H1 (cell line): ENCODE results near the gene AQP11. TPM values are rescaled to one million over a fixed set of nuclear protein-coding genes. Genes with fewer than 3 reads are reported as not detected.

Experiments used
- CTCF ChIA-PET: fragments of 300-600 bp; sonication (Branson Sonifier 250); formaldehyde crosslinking; loops from one replicate; lab custom pipeline; 2021; ENCODE audit not compliant: partially characterized antibody; lab: Charles Lee
- POLR2A ChIA-PET: fragments of 300-600 bp; sonication (Branson Sonifier 250); formaldehyde crosslinking; loops from one replicate; lab custom pipeline; 2021; ENCODE audit warnings: inconsistent platforms; ENCODE audit not compliant: partially characterized antibody; lab: Charles Lee
- DNase-seq, 2 experiments: peaks; one replicate each; pipeline versions ENCODE4 v3.0.0 to v3.0.0-alpha.2; 2010 to 2022; ENCODE audit warnings: low spot score in 2 of 2, low read depth in 1 of 2, mixed read lengths in 1 of 2
- FAIRE-seq: peaks from 2 replicates; lab custom pipeline; 2011; peaks lifted over from hg19 to GRCh38; lab: Jason Lieb, UNC
- H2AFZ ChIP-seq: 2 replicates; pipeline ENCODE4 v1.8.1; 2012; ENCODE audit warnings: low read length, inconsistent platforms
- H2AK5ac ChIP-seq: 2 replicates; pipeline ENCODE4 v1.6.1; 2013; ENCODE audit warnings: low read depth, low read length
- H2BK120ac ChIP-seq: replicated peaks from 2 replicates; pipeline ENCODE3; 2013; ENCODE audit warnings: low read depth, low read length, inconsistent platforms
- H2BK12ac ChIP-seq: 2 replicates; pipeline ENCODE4 v1.6.1; 2013; ENCODE audit warnings: low read depth, low read length
- H2BK15ac ChIP-seq: 2 replicates; pipeline ENCODE4 v1.6.1; 2013; ENCODE audit warnings: low read length
- H2BK20ac ChIP-seq: 2 replicates; pipeline ENCODE4 v1.6.1; 2013; ENCODE audit warnings: low read length
- H2BK5ac ChIP-seq: 2 replicates; pipeline ENCODE4 v1.6.1; 2013; ENCODE audit warnings: low read depth, low read length
- H3K14ac ChIP-seq: 2 replicates; pipeline ENCODE4 v1.6.1; 2013; ENCODE audit warnings: inconsistent platforms; ENCODE audit not compliant: insufficient read length
- H3K18ac ChIP-seq: 2 replicates; pipeline ENCODE4 v1.6.1; 2013; ENCODE audit warnings: low read length; ENCODE audit errors: extremely low read depth
- H3K23ac ChIP-seq: 2 replicates; pipeline ENCODE4 v1.6.1; 2013; ENCODE audit warnings: inconsistent platforms; ENCODE audit not compliant: insufficient read length
- H3K23me2 ChIP-seq: 2 replicates; pipeline ENCODE4 v1.6.1; 2013; ENCODE audit warnings: low read depth, low read length
- H3K27ac ChIP-seq: 2 replicates; pipeline ENCODE4 v1.6.1; 2011; ENCODE audit warnings: low read depth, low read length, inconsistent platforms
- H3K27me3 ChIP-seq, 4 experiments: replicated peaks in 1 of 4; 1 replicate in 1 of 4; 2 replicates in 3 of 4; pipeline versions ENCODE4 v1.6.1 to v1.8.1; 2011 to 2013; ENCODE audit warnings: low read length in 3 of 4, mild to moderate bottlenecking in 3 of 4, inconsistent platforms in 2 of 4, mixed read lengths in 2 of 4, moderate library complexity in 1 of 4; ENCODE audit not compliant: control insufficient read depth in 3 of 4, insufficient read depth in 3 of 4; ENCODE audit errors: extremely low read depth in 1 of 4
- H3K36me3 ChIP-seq, 4 experiments: 2 replicates each; pipeline versions ENCODE4 v1.6.1 to v1.8.1; 2011 to 2013; ENCODE audit warnings: mild to moderate bottlenecking in 4 of 4, low read length in 3 of 4, moderate library complexity in 2 of 4, control low read depth in 1 of 4, inconsistent platforms in 1 of 4; ENCODE audit not compliant: insufficient read depth in 4 of 4, control insufficient read depth in 2 of 4
- H3K4ac ChIP-seq: replicated peaks from 2 replicates; pipeline ENCODE3; 2013; ENCODE audit warnings: low read length, low read depth, mixed read lengths, inconsistent platforms; ENCODE audit not compliant: insufficient read length
- H3K4me1 ChIP-seq, 4 experiments: replicated peaks in 1 of 4; 1 replicate in 1 of 4; 2 replicates in 3 of 4; pipeline versions ENCODE4 v1.6.1 to v1.8.1; 2011 to 2013; ENCODE audit warnings: low read length in 3 of 4, inconsistent platforms in 2 of 4, mixed read lengths in 1 of 4; ENCODE audit not compliant: insufficient read depth in 4 of 4, control insufficient read depth in 3 of 4
- H3K4me2 ChIP-seq, 2 experiments: 2 replicates each; pipeline versions ENCODE4 v1.6.1 to v1.8.1; 2011 to 2013; ENCODE audit warnings: low read depth in 2 of 2, low read length in 2 of 2, control low read depth in 1 of 2, inconsistent platforms in 1 of 2, mild to moderate bottlenecking in 1 of 2; ENCODE audit not compliant: insufficient read depth in 1 of 2
- H3K4me3 ChIP-seq, 4 experiments: fragments of 200-600, 300-600 bp in 1 of 4; sonication (generic), shearing (Covaris generic), sonication (Bioruptor Twin) in 1 of 4; 2 replicates each; pipeline versions ENCODE4 v1.5.1 to v1.8.1; 2011 to 2016; ENCODE audit warnings: low read length in 4 of 4, low read depth in 3 of 4, control low read depth in 2 of 4, inconsistent platforms in 2 of 4, mild to moderate bottlenecking in 2 of 4, mixed read lengths in 1 of 4, moderate library complexity in 1 of 4; ENCODE audit not compliant: insufficient read depth in 2 of 4; ENCODE audit errors: extremely low read depth in 1 of 4
- H3K56ac ChIP-seq: replicated peaks from 2 replicates; pipeline ENCODE3; 2013; ENCODE audit warnings: low read depth, mild to moderate bottlenecking, mixed read lengths, low read length, inconsistent platforms; ENCODE audit not compliant: insufficient read length
- H3K79me1 ChIP-seq: 2 replicates; pipeline ENCODE4 v1.6.1; 2013; ENCODE audit warnings: low read depth, low read length, control low read depth
- H3K79me2 ChIP-seq, 2 experiments: 2 replicates each; pipeline versions ENCODE4 v1.6.1 to v1.8.1; 2012 to 2013; ENCODE audit warnings: low read length in 2 of 2, mild to moderate bottlenecking in 2 of 2, inconsistent platforms in 1 of 2; ENCODE audit not compliant: insufficient read depth in 2 of 2, control insufficient read depth in 1 of 2
- H3K9ac ChIP-seq, 4 experiments: replicated peaks in 1 of 4; 1 replicate in 1 of 4; 2 replicates in 3 of 4; pipeline versions ENCODE4 v1.6.1 to v1.8.1; 2011 to 2013; ENCODE audit warnings: low read depth in 3 of 4, low read length in 3 of 4, control low read depth in 2 of 4, mild to moderate bottlenecking in 2 of 4, moderate library complexity in 2 of 4, inconsistent platforms in 1 of 4; ENCODE audit errors: extremely low read depth in 1 of 4
- H3K9me3 ChIP-seq, 2 experiments: 2 replicates each; pipeline versions ENCODE4 v1.6.1 to v1.8.1; 2012 to 2013; ENCODE audit warnings: mild to moderate bottlenecking in 2 of 2, moderate library complexity in 2 of 2, control low read depth in 1 of 2, inconsistent platforms in 1 of 2, low read depth in 1 of 2, low read length in 1 of 2, mixed read lengths in 1 of 2; ENCODE audit not compliant: insufficient read depth in 2 of 2
- H4K20me1 ChIP-seq, 2 experiments: replicated peaks in 1 of 2; 2 replicates each; pipeline versions ENCODE3 to v1.8.1; 2011 to 2013; ENCODE audit warnings: inconsistent platforms in 2 of 2, low read length in 2 of 2, mild to moderate bottlenecking in 1 of 2; ENCODE audit not compliant: insufficient read depth in 2 of 2, control insufficient read depth in 1 of 2
- H4K5ac ChIP-seq: 2 replicates; pipeline ENCODE4 v1.6.1; 2013; ENCODE audit warnings: low read length, low read depth, mixed read lengths, inconsistent platforms; ENCODE audit not compliant: insufficient read length
- H4K8ac ChIP-seq: 2 replicates; pipeline ENCODE4 v1.8.0; 2013; ENCODE audit warnings: mild to moderate bottlenecking, moderate library complexity, low read length, inconsistent platforms; ENCODE audit not compliant: insufficient read depth; ENCODE audit errors: extremely low read depth
- H4K91ac ChIP-seq: replicated peaks from 2 replicates; pipeline ENCODE3; 2013; ENCODE audit warnings: low read length, mixed read lengths, inconsistent platforms; ENCODE audit not compliant: insufficient read length
- BCL11A ChIP-seq, 2 experiments: IDR thresholded peaks; one replicate each; pipeline ENCODE4 v1.6.1; 2011; ENCODE audit warnings: low read depth in 2 of 2, low read length in 2 of 2, mild to moderate bottlenecking in 2 of 2
- KDM1A ChIP-seq: fragments of 200-600, 300-600 bp; sonication (generic); IDR thresholded peaks from 2 replicates; pipeline ENCODE4 v1.7.1; 2016; ENCODE audit warnings: mild to moderate bottlenecking, low read length, borderline replicate concordance
- WGBS, 2 experiments: shearing (Covaris generic) in 1 of 2; methylation state at CpG; one replicate each; pipeline versions ENCODE4 v1.1.6 to v1.1.7; 2013 to 2015; ENCODE audit warnings: low lambda C conversion rate in 2 of 2, mixed read lengths in 2 of 2, inconsistent platforms in 1 of 2, low coverage in 1 of 2, missing lambda C conversion rate in 1 of 2; ENCODE audit not compliant: insufficient replicate concordance in 2 of 2, insufficient coverage in 1 of 2, insufficient read length in 1 of 2; ENCODE audit errors: extremely low coverage in 1 of 2, missing lambda C conversion rate in 1 of 2; 5-methylcytosine and 5-hydroxymethylcytosine counted together
- polyA plus RNA-seq, 7 experiments: library from polyadenylated mRNA; depleted of rRNA in 3 of 7; stranded (reverse) in 5 of 7; unstranded in 2 of 7; fragments of >200 nt in 5 of 7; fragments of 200-250 nt in 2 of 7; gene quantifications; 1 replicate in 5 of 7; 2 replicates in 1 of 7; 4 replicates in 1 of 7; pipeline versions ENCODE4 v1.2.1 to v1.2.3, GENCODE V29; 2011 to 2013; ENCODE audit warnings: missing spikeins in 2 of 7, mixed read lengths in 2 of 7
- total RNA-seq: library from RNA; stranded (reverse); fragmentation: NEBNext Ultra II Directional; extraction: Animal tissue kit (Norgen Biotek cat#: 25700); gene quantifications from 2 replicates; pipeline ENCODE4 v1.2.1, GENCODE V29; 2021

The AQP11 gene
- total and polyA plus RNA-seq, 2 of the 8 experiments (the other 6 are each of a cell fraction or from before 2014, with no cell fraction given), result 1.1 to 1.6 TPM

DNA sequence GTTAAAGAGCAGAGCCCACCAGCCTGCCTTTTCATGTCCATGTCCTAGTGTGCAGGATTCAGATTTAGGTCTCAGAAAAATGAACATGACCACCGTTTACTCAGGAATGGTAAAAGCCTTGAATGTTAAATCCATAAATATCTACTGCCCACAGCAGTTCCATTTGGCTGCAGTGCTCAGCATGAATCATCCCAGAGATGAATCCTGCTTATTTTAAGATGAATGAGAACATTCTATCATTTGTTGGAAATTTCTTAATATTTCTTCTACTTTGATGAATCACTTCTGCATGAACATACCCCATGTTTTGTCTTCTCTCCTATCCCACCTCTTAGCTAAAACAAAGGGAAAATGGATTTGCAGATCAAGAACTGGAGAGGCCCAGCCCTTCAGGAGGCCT, 47.5 kb upstream of the AQP11 start:
- Histone ChIP-seq H2AFZ (no peak overlapping the region), H3K9me3 (no peaks in the 10 kb centered on the region), H3K79me1 (no peaks in the 10 kb centered on the region), H3K4me3 (no peak overlapping the region), H3K27me3 (no peaks in the 10 kb centered on the region), H4K91ac (no peak overlapping the region), H3K56ac (no peak overlapping the region), H3K18ac (no peak overlapping the region), H3K27ac (no peak overlapping the region), H3K14ac (no peak overlapping the region), H3K23me2 (no peaks in the 10 kb centered on the region; the same call in 1 of the 2 replicates), H2BK120ac (no peak overlapping the region), H3K23ac (no peak overlapping the region), H4K5ac (no peak overlapping the region), H3K9ac (no peak overlapping the region), H2BK20ac (no peak overlapping the region), H3K4ac (no peak overlapping the region), H4K8ac (no peak overlapping the region), H2AK5ac (no peak overlapping the region), H2BK5ac (no peak overlapping the region), H3K79me2 (no peaks in the 10 kb centered on the region), H3K4me1 (peaks cover 0 to 2% (median 1%) of the 10 kb centered on the region in 4 experiments; a peak in 4 of 7 replicates), H2BK12ac (no peak overlapping the region), H3K36me3 (no peaks in the 10 kb centered on the region), H3K4me2 (no peak overlapping the region), H4K20me1 (no peaks in the 10 kb centered on the region), H2BK15ac (no peak overlapping the region)
- POLR2A ChIA-PET, result interaction anchor here (0.8 kb wide), 1 partner anchor 92 kb away, joined by 3 read pairs; no protein-coding TSS in a partner anchor
- CTCF ChIA-PET, result interaction anchor here (0.6 kb wide), 1 partner anchor 357 kb away, joined by 3 read pairs; no protein-coding TSS in a partner anchor
- DNase-seq (no peak), FAIRE-seq (no peak)
- WGBS, 2 experiments, result 85% methylated on average over 1 of the region's 1 CpG; no CpG with 5 or more reads in 1 of the 2 experiments
- no peak for TF ChIP-seq BCL11A (IDR thresholded peaks at IDR 0.05; ENCODE audit: low read depth in 2 of 2, low read length in 2 of 2)
- TF ChIP-seq KDM1A, result no peak
